Transverse colon (tissue), 4 donors: Measurements from ENCODE around the gene TRIM33.

Experiments used
- CTCF ChIP-seq, 5 experiments: fragments of 200-600 bp in 3 of 5; fragments of 450-650 bp in 2 of 5; sonication (generic) in 3 of 5; IDR thresholded peaks; 1 replicate in 2 of 5; 2 replicates in 3 of 5; pipeline ENCODE4 v1.5.1; 2016 to 2017; ENCODE audit warnings: antibody characterized with exemption in 5 of 5, inconsistent platforms in 3 of 5, mild to moderate bottlenecking in 2 of 5, moderate library complexity in 1 of 5
- EP300 ChIP-seq: sonication (generic); formaldehyde crosslinking; IDR thresholded peaks from one replicate; pipeline ENCODE4 v1.6.1; 2017; ENCODE audit warnings: antibody characterized with exemption, low read depth
- POLR2A ChIP-seq: fragments of 450-650 bp; IDR thresholded peaks from one replicate; pipeline ENCODE4 v1.6.1; 2016; ENCODE audit warnings: antibody characterized with exemption, mild to moderate bottlenecking, moderate library complexity
- POLR2AphosphoS5 ChIP-seq, 3 donors: sonication (generic); formaldehyde crosslinking; IDR thresholded peaks; one replicate each; pipeline ENCODE4 v1.6.1; 2016; ENCODE audit warnings: antibody characterized with exemption in 3 of 3

DNA sequence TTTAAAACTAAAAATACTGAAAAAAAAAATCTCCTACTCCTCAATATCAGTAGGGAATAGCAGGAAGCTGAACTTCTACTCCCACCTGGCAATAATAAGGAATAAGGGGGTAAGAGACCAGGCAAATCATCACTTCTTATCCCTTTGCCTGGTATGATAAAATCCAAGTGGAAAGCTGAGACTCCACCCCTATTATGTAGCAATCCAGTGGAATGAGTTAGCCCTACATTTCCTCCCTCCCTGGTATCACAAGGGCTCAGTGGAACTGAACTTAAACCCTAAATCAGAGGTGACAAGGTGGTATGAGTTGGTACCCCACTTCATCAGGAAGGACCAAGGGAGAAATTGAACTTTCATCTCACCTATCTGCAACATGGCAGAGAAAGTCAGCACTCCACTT lies 25.7 kb downstream of the TRIM33 start:
- no peak for TF ChIP-seq CTCF (IDR thresholded peaks at IDR 0.05)
- TF ChIP-seq POLR2AphosphoS5 (IDR thresholded peaks at IDR 0.05): no peak
- TF ChIP-seq POLR2A: no peak
- TF ChIP-seq EP300: no peak
